Mesodermal cell (in vitro differentiated cells): Measurements from ENCODE around the gene MYBPHL.
"Not testable (repeated sequence)": the region's sequence is repeated elsewhere in the genome, so short reads cannot be mapped to it uniquely, and the experiment has no call there.

Source experiments
- H3K27ac ChIP-seq: 2 replicates; pipeline ENCODE4 v1.7.0; 2013; ENCODE audit warnings: mild to moderate bottlenecking, low read depth, low read length, moderate library complexity; ENCODE audit not compliant: severe bottlenecking
- H3K36me3 ChIP-seq: 2 replicates; pipeline ENCODE4 v1.7.1; 2013; ENCODE audit warnings: mild to moderate bottlenecking, low read length, moderate library complexity; ENCODE audit not compliant: control insufficient read depth, insufficient read depth
- H3K4me1 ChIP-seq: one replicate; pipeline ENCODE4 v1.7.1; 2013; ENCODE audit warnings: mild to moderate bottlenecking, low read length; ENCODE audit not compliant: insufficient read depth, control insufficient read depth, poor library complexity, severe bottlenecking
- H3K4me3 ChIP-seq: 2 replicates; pipeline ENCODE4 v1.7.0; 2013; ENCODE audit warnings: low read length, control low read depth, mild to moderate bottlenecking; ENCODE audit not compliant: insufficient read depth, poor library complexity, severe bottlenecking; ENCODE audit errors: extremely low read depth
- H3K9me3 ChIP-seq: 2 replicates; pipeline ENCODE4 v1.7.1; 2013; ENCODE audit warnings: mild to moderate bottlenecking, low read length, moderate library complexity; ENCODE audit not compliant: control insufficient read depth
- WGBS, 2 experiments: methylation state at CpG; one replicate each; pipeline ENCODE4 v1.1.5; 2013; ENCODE audit warnings: missing lambda C conversion rate in 2 of 2; ENCODE audit not compliant: insufficient coverage in 2 of 2; 5-methylcytosine and 5-hydroxymethylcytosine counted together

Gene MYBPHL

GRCh38 chr1:109307274-109308021 is 637 bp upstream of the MYBPHL start:
- peak overlapping the region; percentile 43 for H3K27ac ChIP-seq
- peaks cover 3% of the 10 kb centered on the region for H3K36me3 ChIP-seq
- whole genome bisulfite sequencing, 2 experiments = 65 to 70% methylated on average over 7 to 8 of the region's 14 CpGs
- no peak overlapping the region for H3K4me3 ChIP-seq
- H3K4me1 ChIP-seq = peaks cover 23% of the 10 kb centered on the region
- H3K9me3 ChIP-seq = no peaks in the 10 kb centered on the region

GRCh38 chr1:109305991-109306390 is 820 bp downstream of the MYBPHL start:
- H3K9me3 ChIP-seq, H3K27ac ChIP-seq, H3K4me3 ChIP-seq, H3K36me3 ChIP-seq: not testable (repeated sequence)
- WGBS, 2 experiments = 68 to 74% methylated on average over 4 of the region's 10 CpGs
- H3K4me1 ChIP-seq = peaks cover 23% of the 10 kb centered on the region

GRCh38 chr1:109304226-109304920 is 2.4 kb downstream of the MYBPHL start:
- Histone ChIP-seq H3K4me3 (no peak overlapping the region), H3K27ac (no peak overlapping the region), H3K4me1 (peaks cover 28% of the 10 kb centered on the region), H3K9me3 (no peaks in the 10 kb centered on the region), H3K36me3 (no peaks in the 10 kb centered on the region)
- WGBS, 2 experiments = 88 to 100% methylated on average over 1 to 6 of the region's 8 CpGs

DNA sequence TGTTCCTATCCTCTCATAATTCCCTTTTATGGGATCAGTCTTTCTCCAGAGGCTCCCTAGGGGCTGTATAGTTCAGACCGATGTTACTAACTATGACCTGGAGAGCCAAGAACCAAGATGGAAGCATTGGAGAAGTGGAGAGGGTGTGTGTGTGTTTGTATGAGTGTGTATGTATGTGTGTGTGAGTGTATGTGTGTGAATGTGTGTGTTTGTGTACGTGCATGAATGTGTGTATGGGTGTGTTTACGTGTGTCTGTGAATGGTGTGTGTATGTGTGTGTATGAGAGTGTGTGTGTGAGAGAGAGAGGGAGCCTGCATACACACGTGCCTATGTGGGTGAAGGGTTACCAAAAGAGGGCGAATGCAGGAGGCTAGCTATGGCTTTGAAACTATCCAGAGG is 4.9 kb downstream of the MYBPHL start:
- no peaks in the 10 kb centered on the region for H3K9me3 ChIP-seq
- H3K27ac ChIP-seq = no peak overlapping the region
- H3K4me3 ChIP-seq = no peak overlapping the region
- no peaks in the 10 kb centered on the region for H3K36me3 ChIP-seq
- peaks cover 30% of the 10 kb centered on the region for H3K4me1 ChIP-seq
- 91% methylated on average over 5 of the region's 5 CpGs for WGBS, 2 experiments

DNA sequence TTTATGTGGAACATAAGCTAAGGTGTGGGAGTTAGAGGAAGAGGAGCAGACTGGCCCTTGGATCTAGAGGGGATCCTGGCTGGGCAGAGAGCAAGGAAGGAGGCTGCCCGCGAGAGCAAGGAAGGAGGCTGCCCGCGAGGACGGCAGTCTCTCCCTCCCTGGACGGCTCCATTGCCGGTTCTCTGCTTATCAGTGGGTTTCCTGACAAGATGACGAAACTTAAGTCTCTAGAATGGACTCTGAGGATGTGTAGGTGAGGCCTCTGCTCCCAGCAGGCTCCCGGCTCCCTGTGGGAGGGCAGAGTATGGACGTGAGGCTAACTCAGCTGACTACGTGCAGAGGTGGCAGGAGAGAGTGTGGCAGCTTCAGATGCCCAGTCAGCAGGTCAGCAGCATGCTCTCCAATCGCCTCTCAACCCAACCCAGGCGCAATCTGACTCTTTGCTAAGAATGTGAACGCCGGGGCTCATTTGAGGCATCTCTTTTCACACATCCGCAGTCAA is 6.1 kb downstream of the MYBPHL start:
- Histone ChIP-seq H3K27ac (no peak overlapping the region), H3K9me3 (no peaks in the 10 kb centered on the region), H3K4me3 (no peak overlapping the region), H3K4me1 (peaks cover 22% of the 10 kb centered on the region), H3K36me3 (no peaks in the 10 kb centered on the region)
- WGBS, 2 experiments = 88 to 89% methylated on average over 9 to 12 of the region's 16 CpGs

- Histone ChIP-seq H3K4me1 (peaks cover 22% of the 10 kb centered on the region), H3K4me3 (no peak overlapping the region), H3K36me3 (no peaks in the 10 kb centered on the region), H3K27ac (no peak overlapping the region), H3K9me3 (no peaks in the 10 kb centered on the region)
- WGBS, 2 experiments = 90 to 92% methylated on average over 17 to 20 of the region's 20 CpGs
Measured at GRCh38 chr1:109299558-109300343, 7.1 kb downstream of the MYBPHL start.

DNA sequence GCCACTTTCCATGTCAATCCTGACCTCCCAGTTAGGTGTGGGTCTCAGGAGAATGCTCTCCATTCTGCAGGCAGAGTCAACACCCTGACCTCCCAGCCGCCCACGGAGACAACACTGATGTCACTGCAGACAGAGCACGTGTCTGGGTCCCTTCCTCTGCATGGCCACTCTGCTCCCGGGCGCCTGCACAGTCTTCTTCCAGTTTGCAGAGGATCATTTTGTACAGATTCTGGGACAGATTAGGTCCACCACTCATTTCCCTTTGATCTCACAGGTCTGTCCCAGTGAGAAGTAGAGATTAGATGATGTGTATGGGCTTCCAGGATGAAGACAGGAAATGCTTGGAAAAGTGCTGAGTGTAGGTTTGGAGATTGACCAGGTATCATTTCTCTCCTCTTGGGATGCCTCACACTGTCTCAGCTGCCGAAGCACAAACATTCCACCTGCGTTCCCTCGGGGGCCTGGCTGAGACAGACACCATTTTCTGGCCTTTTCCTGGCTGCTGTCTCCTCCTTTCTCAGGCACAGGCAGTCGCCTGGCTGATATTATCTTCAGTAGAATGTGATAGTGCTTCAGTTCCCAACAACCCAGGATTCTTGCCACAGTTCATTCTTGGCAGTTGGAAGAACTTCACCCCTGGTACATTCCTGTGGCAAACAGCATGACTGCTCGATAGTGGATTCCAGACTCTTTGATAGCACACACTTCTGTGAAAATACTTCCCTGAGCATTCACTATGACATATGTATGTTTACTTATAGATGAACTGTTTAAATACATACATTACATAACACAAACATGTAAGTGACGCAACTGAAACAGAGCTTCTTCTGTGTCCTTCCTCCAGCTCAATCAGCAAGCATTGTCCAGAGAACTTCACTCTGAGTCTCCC is 7.9 kb downstream of the MYBPHL start:
- 89 to 93% methylated on average over 8 to 10 of the region's 11 CpGs for WGBS, 2 experiments
- no peaks in the 10 kb centered on the region for H3K9me3 ChIP-seq
- no peak overlapping the region for H3K4me3 ChIP-seq
- H3K36me3 ChIP-seq = no peaks in the 10 kb centered on the region
- no peak overlapping the region for H3K27ac ChIP-seq
- H3K4me1 ChIP-seq = peaks cover 22% of the 10 kb centered on the region

GRCh38 chr1:109296782-109297181 is 10.0 kb downstream of the MYBPHL start:
- Histone ChIP-seq H3K36me3 (no peaks in the 10 kb centered on the region), H3K4me1 (peaks cover 22% of the 10 kb centered on the region), H3K9me3 (no peaks in the 10 kb centered on the region), H3K27ac (no peak overlapping the region), H3K4me3 (no peak overlapping the region)
- WGBS, 2 experiments = 95 to 96% methylated on average over 16 of the region's 16 CpGs

- WGBS, 2 experiments = 81 to 85% methylated on average over 10 to 12 of the region's 12 CpGs
- Histone ChIP-seq H3K4me1 (peaks cover 22% of the 10 kb centered on the region), H3K9me3 (no peaks in the 10 kb centered on the region), H3K4me3 (no peak overlapping the region), H3K36me3 (no peaks in the 10 kb centered on the region), H3K27ac (no peak overlapping the region)
Measured at GRCh38 chr1:109295712-109296415, 10.9 kb downstream of the MYBPHL start.
